GM12801 (cell line): ENCODE results near the gene P2RY12.

Experiments
- CTCF ChIP-seq: IDR thresholded peaks from one replicate; pipeline ENCODE4 v1.5.1; 2011; ENCODE audit warnings: control low read depth; ENCODE audit not compliant: insufficient read length; ENCODE audit errors: extremely low read depth

The P2RY12 gene

GRCh38 chr3:151327571-151328198, 56.9 kb downstream of the P2RY12 start:
- no peak for TF ChIP-seq CTCF

- no peak for TF ChIP-seq CTCF
Observed at GRCh38 chr3:151322511-151322910, 62.0 kb downstream of the P2RY12 start.

DNA sequence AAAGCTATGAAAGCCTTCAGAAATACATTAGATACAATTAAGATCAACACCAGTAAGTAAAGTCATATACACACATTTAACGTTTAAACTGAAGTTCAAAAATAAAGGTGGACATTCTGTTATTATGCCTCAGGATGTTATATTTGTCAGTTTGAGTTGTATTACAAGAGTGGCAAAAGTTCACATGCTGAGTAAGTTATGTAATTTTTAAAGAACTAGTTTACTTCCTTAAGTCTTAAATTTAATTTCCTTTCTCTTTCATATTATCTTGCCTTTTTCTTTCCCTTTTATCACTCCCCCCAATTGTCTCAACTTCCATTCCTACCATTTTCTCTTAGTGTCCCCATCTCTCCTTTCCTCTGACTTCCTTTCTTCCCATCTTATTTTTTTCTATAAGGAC, 63.0 kb downstream of the P2RY12 start:
- TF ChIP-seq CTCF = no peak

DNA sequence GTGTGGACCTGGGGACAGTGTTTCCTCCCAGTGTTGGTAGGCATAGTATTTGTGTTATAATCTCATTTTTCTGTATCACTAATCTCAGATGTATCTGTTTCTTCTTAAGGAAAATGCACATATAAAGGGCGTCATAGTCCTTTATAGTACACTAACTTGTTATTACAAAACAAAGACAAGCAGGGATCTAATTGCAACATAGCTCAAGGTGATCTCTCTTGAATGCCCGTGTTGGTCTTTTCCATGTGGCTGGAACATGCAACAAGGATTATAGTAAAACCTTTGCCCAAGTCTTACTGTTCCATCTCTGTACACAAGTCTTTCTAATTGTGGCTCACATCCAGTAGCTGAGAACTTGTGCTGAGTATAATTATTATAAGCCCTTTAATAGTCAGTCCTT, 64.4 kb downstream of the P2RY12 start:
- no peak for TF ChIP-seq CTCF

- TF ChIP-seq CTCF = no peak
Observed at GRCh38 chr3:151319628-151320027, 64.9 kb downstream of the P2RY12 start.

DNA sequence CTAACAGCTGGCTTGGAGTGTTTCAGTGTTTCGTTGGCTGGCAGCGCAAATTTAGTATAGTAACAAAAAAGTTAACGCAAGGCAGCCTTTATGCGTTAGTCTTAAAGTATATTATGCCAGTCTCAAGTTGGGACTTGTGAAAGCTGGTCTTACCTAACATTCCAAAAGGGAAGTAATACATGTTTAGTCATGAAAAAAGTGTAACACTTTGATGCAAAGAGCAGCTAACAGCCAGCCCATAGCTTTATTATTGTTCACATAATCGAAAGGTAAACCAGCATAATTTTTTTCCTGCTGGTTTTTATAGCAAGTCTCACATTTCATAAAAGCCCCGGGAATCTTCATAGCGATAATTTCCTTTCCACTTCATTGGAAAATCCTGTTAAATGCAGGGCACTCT, 65.6 kb downstream of the P2RY12 start:
- no peak for TF ChIP-seq CTCF

GRCh38 chr3:151318313-151318712, 66.2 kb downstream of the P2RY12 start:
- TF ChIP-seq CTCF = no peak
